Hematopoietic multipotent progenitor cell treated with erythropoietin and hydrocortisone succinate and interleukin-3 and kit ligand, for 15 days (in vitro differentiated cells): ENCODE data around the gene SPACDR.
"Not testable (repeated sequence)": the region's sequence is repeated elsewhere in the genome, so short reads cannot be mapped to it uniquely, and the experiment has no call there.

Experiments used
- DNase-seq: peaks from one replicate; pipeline ENCODE4 v3.0.0-alpha.2; 2015; ENCODE audit warnings: low spot score

The SPACDR gene

DNA sequence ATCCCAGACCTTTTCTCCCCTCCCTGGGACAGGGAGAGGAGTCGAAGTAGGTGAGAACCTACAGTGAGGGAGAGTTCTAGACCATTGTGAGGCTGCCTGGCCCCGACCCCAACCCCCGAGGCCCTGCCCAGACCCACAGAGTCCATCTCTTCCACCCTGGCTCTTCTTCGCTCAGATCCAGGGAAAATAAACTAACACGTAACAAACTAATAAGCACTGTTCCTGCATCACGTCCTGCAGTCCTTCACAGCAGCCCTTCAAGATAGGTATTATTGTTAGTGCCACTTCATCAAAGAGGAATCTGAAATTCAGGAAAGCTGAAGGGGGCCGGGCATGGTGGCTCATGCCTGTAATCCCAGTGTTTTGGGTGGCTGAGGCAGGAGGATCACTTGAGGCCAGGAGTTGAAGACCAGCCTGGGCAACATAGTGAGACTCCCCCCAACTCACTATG is at the start of gene SPACDR:
Gene SPACDR (minus strand): TSS at position 51 of the 451 bp plus-strand sequence. CDS start 235 bp downstream, outside the sequence.
- DNase-seq = no peak

DNA sequence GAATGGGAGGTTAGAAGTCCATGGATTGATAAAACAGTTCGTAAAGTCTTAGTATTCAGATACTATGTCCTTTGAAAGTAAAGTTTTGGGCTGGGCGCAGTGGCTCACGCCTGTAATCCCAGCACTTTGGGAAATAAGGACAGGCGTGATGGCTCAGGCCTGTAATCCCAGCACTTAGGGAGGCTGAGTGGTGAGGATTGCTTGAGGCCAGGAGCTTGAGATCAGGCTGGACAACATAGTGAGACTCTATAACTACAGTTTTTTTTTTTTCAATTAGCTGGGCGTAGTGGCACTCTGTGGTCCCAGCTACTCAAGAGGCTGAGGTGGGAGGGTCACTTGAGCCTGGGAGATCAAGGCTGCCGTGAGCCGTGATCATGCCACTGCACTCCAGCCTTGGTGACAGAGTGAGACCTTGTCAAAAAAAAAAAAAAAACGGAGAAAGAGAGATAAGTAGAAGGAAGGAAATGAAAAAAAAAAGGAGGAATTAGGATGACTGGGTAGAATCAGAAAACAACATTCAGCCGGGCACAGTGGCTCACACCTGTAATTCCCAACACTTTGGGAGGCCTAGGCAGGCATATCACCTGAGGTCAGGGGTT is 49.3 kb upstream of the SPACDR start:
- no peak for DNase-seq

DNA sequence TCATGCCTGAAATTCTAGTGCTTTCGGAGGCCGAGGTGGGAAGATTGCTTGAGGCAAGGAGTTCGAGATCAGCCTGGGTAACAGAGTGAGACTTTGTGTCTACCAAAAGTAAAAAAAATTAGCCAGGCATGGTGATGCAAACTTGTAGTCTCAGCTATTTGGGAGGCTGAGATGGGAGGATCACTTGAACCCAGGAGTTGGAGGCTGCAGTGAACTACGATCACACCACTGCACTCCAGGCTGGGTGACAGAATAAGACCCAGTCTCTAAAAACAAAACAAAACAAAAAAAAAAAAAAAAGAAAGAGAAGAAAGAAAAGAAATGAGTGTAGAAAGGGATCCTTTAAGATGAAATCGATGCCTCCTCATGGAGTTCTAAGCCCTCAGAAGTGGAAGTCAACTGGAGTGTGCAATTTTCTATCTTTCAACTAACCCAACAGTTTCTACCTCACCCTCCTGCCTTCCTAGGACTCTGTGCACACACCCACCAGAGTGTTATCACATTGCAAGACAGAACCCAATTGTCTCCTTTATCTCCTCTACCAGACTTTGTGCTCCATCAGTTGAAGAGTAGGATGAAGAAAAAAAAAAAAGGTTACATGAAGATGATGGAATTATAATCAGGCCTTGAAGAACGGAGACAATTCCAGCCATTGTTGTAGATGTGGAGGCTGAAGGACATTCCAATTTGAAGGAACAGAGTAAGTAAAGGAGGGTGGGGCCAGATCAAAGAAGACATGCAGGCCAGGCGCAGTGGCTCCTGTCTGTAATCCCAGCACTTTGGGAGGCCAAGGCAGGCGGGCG is 46.6 kb upstream of the SPACDR start:
- DNase-seq = peak; percentile 53

DNA sequence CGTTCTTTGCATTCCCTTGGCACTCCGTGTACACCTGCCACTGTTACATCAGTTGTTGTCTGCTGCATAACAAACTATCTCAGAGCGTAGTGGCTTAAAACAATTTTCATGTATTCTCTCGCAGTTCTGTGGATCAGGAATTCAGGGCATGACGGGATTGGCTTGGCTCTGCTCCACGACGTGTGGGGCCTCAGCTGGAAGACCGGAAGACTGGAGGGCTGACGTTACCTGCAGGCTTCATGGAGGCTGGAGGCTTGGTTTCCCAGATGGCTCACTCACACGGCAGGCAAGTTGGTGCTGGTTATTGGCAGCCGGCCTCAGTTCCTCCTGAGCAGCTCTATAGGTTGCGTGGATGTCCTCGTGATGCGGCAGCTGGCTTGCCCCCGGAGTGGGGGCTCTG is 45.2 kb upstream of the SPACDR start:
- no peak for DNase-seq

DNA sequence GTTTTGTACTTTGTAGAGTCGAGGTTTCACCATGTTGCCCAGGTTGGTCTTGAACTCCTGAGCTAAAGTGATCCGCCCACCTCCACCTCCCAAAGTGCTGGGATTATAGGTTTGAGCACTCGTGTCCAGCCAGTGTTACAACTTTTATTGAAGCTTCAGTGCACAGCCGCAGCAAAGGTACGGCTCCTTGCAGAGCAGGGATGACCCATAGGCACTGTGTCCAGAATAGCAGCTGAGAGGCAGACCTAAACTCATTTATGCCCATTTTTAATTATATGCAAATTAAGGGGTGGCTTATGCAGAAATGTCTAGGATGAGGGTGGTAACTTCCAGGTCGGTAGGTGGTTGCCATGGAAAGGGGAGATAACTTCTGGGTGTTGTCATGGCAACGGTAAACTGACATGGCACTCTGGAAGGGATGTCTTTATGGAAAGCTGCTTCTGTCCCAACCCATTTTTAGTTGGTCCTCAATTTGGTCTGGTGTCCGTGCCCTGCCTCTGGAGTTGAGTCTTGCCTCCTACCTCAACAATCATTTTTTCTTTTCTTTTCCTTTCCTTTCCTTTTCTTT is 42.4 kb upstream of the SPACDR start:
- peak; percentile 30 for DNase-seq

DNA sequence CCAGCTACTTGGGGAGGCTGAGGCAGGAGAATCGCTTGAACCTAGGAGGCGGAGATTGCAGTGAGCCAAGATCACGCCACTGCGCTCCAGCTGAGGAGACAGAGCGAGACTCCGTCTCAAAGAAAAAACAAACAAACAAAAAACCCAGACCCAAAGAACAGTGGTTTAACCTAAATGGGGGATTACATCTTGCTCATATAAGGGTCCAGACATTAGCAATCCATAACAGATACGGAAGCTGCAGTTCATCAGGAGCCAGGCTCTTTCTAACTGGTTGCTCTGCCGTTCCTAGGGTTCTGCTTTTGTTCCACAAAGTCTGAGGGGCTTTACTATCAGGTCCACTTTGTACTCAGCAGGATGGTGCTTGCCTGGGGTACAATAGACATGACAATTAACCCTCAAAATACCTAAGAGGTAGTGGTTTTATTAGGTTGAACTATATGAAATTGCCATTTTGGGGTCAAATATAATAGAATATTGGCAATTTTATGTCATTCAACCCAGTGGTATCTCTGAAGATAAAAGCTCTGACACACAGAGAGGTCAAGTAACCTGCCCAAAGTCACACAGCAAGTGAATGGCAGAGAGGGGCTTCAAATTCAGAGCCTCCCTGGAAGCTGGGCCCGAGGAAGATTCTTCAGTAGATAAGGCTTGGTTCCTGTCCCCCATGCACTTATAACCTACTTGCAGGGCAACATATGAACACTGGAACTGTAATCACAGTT is 41.0 kb upstream of the SPACDR start:
- DNase-seq = no peak

DNA sequence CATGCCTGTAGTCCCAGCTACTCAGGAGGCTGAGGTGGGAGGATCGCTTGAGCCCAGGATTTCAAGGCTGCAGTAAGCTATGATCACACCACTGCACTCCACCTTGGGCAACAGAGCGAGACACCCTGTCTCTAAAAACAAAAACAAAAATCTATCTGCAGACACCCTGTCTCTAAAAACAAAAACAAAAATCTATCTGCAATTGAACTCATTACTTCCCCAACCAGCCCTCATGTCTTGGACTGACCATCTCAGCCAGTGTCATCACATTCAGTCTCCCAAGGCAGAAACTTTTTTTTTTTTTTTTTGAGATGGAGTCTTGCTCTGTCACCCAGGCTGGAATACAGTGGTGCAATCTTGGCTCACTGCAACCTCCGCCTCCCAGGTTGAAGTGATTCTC is 40.0 kb upstream of the SPACDR start:
- not testable (repeated sequence) for DNase-seq

GRCh38 chr7:100500743-100501142 is 36.7 kb upstream of the SPACDR start:
- DNase-seq = not testable (repeated sequence)

DNA sequence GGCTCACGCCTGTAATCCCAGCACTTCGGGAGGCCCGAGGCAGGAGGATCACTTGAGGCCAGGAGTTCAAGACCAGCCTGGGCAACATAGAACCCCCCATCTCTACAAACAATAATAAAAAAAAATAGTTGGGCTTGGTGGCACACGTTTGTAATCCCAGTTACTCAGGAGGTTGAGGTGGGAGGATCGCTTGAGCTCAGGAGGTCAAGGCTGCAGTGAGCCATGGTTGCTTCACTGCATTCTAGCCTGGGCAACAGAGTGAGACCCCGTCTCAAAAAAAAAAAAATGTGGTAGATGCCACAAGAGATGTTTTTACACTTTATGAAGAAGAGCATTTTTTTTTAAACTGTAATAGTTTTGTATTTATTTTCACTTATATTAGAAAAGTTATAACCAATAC is 32.4 kb upstream of the SPACDR start:
- no peak for DNase-seq

DNA sequence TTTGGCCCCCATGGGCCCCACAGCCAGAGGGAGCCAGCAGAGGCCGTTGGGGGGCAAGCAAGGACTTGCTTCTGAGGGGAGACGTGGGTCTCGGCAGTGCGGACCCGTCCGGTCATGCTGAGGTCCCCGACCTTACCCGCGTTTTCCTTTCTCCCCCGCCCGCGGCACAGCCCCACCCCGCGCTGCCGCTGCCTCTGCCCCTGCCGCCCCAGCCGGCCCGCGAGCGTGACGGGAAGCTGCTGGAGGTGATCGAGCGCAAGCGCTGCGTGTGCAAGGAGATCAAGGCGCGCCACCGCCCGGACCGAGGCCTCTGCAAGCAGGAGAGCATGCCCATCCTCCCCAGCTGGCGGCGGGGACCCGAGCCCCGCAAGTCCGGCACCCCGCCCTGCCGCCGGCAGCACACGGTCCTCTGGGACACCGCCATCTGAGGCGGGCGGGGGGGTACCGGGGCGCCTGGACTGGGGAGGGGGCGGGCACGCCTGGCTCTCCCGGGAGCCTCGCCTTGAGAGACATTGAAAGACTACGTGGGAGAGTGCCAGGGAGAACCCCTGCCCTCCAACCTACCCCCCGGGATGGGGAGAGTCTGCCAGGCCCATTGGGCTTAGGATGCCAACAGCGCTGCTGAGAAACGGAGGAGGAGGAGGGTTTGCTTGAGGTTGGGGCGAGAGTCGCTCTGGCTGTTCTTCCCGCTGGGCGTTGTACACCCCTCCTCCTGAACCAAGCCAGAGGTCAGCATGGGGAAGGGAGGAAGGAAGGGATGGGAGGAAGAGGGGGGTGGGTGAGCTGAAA is 29.6 kb upstream of the SPACDR start:
- peak; percentile 59 for DNase-seq

- DNase-seq = no peak
Measured at GRCh38 chr7:100492738-100493475, 28.8 kb upstream of the SPACDR start.

DNA sequence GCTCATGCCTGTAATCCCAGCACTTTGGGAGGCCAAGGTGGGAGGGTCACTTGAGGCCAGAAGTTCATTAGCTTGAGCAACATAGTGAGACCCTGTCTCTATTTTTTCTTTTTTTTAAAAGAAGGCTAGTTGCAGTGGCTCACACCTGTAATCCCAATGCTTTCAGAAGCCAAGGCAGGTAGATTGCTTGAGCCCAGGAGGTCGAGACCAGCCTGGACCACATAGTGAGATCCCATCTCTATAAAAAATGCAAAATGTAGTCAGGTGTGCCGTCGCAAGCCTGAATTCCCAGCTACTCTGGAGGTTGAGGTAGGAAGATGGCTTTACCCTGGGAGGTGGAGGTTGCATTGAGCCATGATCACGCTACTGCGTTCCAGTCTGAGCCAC is 27.1 kb upstream of the SPACDR start:
- DNase-seq = no peak

DNA sequence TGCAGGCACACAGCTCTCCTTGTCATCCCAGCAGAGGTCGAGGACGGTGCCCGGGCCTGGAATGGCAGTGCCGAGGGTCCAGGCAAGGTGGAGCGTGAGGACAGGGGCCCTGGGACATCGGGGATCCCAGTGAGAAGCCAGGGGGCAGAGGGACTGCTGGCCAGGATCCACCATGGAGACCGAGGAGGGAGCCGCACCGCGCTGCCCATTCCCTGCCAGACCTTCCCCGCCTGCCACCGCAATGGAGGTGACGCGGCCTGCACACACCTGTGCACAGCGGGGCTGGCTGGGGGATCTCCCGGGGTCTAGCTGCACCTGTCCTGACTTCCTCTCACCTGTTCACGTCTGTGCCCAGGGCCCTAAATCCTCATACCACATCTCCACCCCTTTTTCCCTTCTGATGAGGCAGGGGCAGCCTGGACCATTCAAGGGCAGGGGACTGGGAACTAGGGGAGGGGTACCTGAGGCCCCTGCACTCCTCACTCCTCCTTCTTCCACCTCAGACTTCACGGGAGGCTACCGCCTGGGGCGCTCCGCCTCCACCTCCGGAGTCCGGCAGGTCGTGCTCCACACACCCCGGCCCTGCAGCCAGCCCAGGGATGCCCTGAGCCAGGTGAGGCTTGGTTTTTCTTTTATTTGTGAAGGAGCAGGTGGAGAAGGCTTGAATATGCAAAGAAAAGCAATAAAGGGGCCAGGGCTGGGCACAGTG is 26.6 kb upstream of the SPACDR start:
- no peak for DNase-seq

DNA sequence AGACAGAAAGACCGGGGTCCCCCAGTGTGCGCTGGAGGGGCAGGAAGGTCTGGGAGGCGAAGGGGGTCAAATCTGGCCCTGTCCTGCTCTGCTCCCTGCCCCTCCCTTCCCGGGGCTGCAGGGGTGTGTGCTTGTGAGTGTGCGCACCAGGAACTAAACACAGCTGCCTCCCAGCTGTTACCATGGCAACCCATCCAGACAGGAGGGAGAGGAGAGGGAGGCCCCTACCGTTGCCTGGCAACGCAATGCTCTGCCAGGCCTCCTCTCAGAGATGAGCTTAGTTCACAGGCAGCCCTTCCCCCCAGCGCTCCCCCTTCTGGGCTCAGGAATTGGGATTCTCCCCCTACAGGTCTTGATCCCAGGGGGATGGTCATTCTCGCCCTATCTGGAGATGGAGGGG is 25.8 kb upstream of the SPACDR start:
- peak; percentile 56 for DNase-seq

GRCh38 chr7:100489121-100489520 is 25.1 kb upstream of the SPACDR start:
- no peak for DNase-seq

DNA sequence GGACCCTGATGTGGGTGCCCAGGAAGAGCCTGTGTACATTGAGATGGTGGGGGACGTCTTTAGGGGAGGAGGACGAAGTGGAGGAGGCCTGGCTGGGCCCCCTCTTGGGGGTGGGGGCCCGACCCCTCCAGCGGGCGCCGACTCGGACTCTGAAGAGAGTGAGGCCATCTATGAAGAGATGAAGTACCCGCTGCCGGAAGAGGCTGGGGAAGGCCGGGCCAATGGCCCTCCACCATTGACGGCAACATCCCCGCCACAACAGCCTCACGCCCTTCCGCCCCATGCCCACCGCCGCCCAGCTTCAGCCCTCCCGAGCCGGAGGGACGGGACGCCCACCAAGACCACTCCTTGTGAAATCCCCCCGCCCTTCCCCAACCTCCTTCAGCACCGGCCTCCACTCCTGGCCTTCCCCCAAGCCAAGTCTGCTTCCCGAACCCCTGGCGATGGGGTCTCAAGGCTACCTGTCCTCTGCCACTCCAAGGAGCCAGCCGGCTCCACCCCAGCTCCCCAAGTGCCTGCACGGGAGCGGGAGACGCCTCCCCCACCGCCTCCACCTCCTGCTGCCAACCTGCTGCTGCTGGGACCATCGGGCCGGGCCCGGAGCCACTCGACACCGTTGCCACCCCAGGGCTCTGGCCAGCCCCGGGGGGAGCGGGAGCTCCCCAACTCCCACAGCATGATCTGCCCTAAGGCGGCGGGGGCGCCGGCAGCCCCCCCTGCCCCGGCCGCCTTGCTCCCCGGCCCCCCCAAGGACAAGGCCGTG is 24.5 kb upstream of the SPACDR start:
- no peak for DNase-seq

- DNase-seq = no peak
Measured at GRCh38 chr7:100486753-100487446, 22.8 kb upstream of the SPACDR start.

- DNase-seq = no peak
Measured at GRCh38 chr7:100486111-100486636, 22.1 kb upstream of the SPACDR start.

GRCh38 chr7:100485471-100485876 is 21.4 kb upstream of the SPACDR start:
- no peak for DNase-seq
